Prostate gland (tissue), 2 donors: ENCODE measurements around the gene POLR1A. TPM values are rescaled to one million over a fixed set of nuclear protein-coding genes. Genes with fewer than 3 reads are reported as not detected.

Experiments used
- DNase-seq: peaks from one replicate; pipeline ENCODE4 v3.0.0-alpha.2; 2019; ENCODE audit warnings: low spot score
- H3K27ac ChIP-seq, 2 donors: fragments of 200-600 bp; sonication (generic); 2 replicates each; pipeline ENCODE4 v1.5.1; 2017 to 2019
- H3K27me3 ChIP-seq: fragments of 200-600 bp; sonication (generic); replicated peaks from 2 replicates; pipeline ENCODE4 v1.5.1; 2019; ENCODE audit not compliant: insufficient read depth
- H3K36me3 ChIP-seq, 2 donors: fragments of 200-600 bp; sonication (generic); 1 replicate in 1 of 2; 2 replicates in 1 of 2; pipeline versions ENCODE4 v1.5.1 to v1.8.1; 2017 to 2019
- H3K4me1 ChIP-seq: fragments of 200-600 bp; sonication (generic); replicated peaks from 2 replicates; pipeline ENCODE4 v1.5.1; 2019
- H3K4me3 ChIP-seq, 2 donors: fragments of 200-600 bp; sonication (generic); 2 replicates each; pipeline ENCODE4 v1.5.1; 2017 to 2019
- H3K9me3 ChIP-seq: fragments of 200-600 bp; sonication (generic); 2 replicates; pipeline ENCODE4 v1.5.1; 2017
- CTCF ChIP-seq, 4 experiments: fragments of 200-600 bp in 2 of 4; fragments of 450-650 bp in 2 of 4; sonication (generic) in 2 of 4; IDR thresholded peaks; 1 replicate in 3 of 4; 2 replicates in 1 of 4; pipeline ENCODE4 v1.5.1; 2016 to 2019; ENCODE audit warnings: antibody characterized with exemption in 4 of 4, mild to moderate bottlenecking in 2 of 4, moderate library complexity in 2 of 4
- POLR2A ChIP-seq: fragments of 450-650 bp; IDR thresholded peaks from one replicate; pipeline ENCODE4 v1.6.1; 2016; ENCODE audit warnings: antibody characterized with exemption, mild to moderate bottlenecking
- POLR2AphosphoS5 ChIP-seq: sonication (generic); formaldehyde crosslinking; IDR thresholded peaks from one replicate; pipeline ENCODE4 v1.6.1; 2017; ENCODE audit warnings: antibody characterized with exemption
- WGBS: methylation state at CpG from one replicate; pipeline ENCODE4 v1.1.5; 2018; 5-methylcytosine and 5-hydroxymethylcytosine counted together
- intact Hi-C: fragments of 100-400 bp; cut with DNase I; formaldehyde crosslinking; loops from one replicate; pipeline ENCODE4 v1.14.2; 2022
- total RNA-seq, 2 donors: library from RNA; depleted of rRNA; stranded (reverse); fragments of >200 nt; gene quantifications; one replicate each; pipeline ENCODE4 v1.1.0, GENCODE V29; 2016

The POLR1A gene
- total RNA-seq, 2 donors from 2014 or later: 13.0 to 27.4 TPM

DNA sequence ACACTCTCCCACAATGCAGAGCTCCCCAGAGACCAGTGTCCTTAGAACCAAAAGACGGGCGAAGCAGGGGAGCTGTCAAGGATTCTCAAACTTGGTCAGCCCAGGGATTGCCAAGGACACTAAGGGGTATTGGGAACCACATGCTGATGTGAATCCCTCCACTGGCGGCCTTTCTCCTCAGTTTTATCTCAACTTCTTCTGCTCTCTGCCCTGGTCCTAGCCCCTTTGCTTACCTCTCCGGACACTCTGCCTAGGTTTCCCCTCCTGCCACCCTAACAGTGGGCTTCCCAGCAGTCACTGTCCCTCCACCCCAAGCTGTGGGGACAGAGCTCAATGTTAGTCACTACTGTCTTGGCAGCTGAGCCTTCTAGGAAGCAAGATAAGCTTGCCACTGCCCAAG is 61.1 kb downstream of the POLR1A start:
- WGBS: 97% methylated on average over 4 of the region's 4 CpGs
- intact Hi-C loops: no loop called here
- no peaks in the 10 kb centered on the region for H3K27me3 ChIP-seq
- DNase-seq: no peak
- no peak overlapping the region for H3K4me3 ChIP-seq
- peaks cover 5% of the 10 kb centered on the region for H3K4me1 ChIP-seq
- H3K9me3 ChIP-seq: no peaks in the 10 kb centered on the region
- no peak overlapping the region for H3K27ac ChIP-seq
- TF ChIP-seq POLR2AphosphoS5: no peak
- no peak for TF ChIP-seq CTCF (IDR thresholded peaks at IDR 0.05)
- no peak for TF ChIP-seq POLR2A
- peaks cover 5 to 7% of the 10 kb centered on the region in 2 donors for H3K36me3 ChIP-seq

DNA sequence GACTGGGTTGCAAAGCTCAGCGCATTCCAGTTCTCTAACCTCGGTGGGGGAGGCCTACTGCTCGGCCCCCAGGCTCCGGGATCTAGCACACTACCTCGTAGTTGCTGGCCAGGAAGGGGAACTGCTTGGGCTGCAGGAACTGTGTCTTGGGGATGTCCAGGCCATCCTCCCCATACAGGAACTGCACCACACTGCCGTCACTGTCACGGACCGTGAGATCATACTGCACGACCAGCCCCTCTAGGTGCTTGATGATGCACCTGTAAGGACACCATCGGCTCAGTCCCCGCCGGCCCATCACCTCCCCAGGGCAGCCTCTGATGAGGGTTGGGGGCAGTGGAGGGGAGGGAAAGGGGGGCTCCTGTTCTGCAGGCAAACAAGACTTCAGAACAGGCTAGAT is 61.6 kb downstream of the POLR1A start:
- DNase-seq: no peak
- Histone ChIP-seq H3K36me3 (peaks cover 5% of the 10 kb centered on the region in 2 donors), H3K27ac (no peak overlapping the region)

DNA sequence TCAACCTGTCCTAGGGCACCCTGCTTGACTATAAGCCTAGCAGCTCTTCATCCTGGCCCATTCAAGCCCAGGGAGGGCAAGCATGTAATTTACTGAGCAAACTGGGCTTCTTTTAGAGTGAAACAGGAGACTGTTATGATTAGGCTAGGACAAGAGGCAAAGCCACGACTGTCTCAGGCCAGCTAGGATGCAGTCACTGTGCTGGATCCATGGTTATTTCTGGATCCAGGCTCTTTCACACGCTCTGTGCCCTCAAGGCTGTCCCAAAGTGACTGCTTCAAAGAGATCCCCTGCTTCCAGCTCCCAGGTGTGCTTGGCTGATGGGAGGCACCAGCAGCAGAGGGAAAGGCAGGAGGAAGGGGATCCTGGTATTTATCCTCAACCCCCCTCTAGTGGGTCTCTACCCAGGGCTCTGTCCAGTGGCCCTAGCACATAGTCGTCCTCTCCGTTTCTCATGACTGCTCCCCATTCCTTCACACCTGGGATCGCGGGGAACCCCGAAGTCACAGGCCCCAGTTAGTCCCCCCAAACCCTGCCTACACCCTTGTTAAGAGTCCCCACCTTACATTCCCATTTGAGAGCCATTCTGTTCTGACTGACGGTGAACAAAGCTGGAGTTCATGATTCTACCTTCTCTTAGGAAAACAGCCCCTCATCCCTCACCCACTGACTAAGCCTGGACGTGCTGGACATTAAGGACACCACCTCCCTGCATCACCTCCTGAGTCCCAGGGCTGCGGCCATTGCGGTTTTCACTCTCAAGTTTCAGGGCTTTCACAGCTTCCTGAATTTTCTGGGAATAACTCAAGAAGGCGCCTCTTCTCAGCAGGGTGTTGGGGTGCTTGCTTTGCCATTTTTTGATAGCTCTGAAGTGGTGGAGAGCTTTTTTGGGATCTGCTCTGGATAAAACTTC is 63.2 kb downstream of the POLR1A start:
- Histone ChIP-seq H3K27ac (no peak overlapping the region), H3K9me3 (no peaks in the 10 kb centered on the region), H3K27me3 (no peaks in the 10 kb centered on the region), H3K4me3 (no peak overlapping the region), H3K36me3 (peaks cover 0 to 3% of the 10 kb centered on the region in 2 donors), H3K4me1 (peaks cover 5% of the 10 kb centered on the region)
- intact Hi-C loops: no loop called here
- WGBS: 93% methylated on average over 12 of the region's 12 CpGs
- TF ChIP-seq CTCF (IDR thresholded peaks at IDR 0.05) (no peak), POLR2AphosphoS5 (no peak), POLR2A (no peak)
- DNase-seq: no peak

More for the DNA sequence above, 61.6 kb downstream of the POLR1A start:
- 90% methylated on average over 12 of the region's 12 CpGs for WGBS
- no peak overlapping the region for H3K4me3 ChIP-seq
- TF ChIP-seq POLR2AphosphoS5: no peak
- no peak for TF ChIP-seq CTCF (IDR thresholded peaks at IDR 0.05)
- no peak for TF ChIP-seq POLR2A
- H3K4me1 ChIP-seq: peaks cover 5% of the 10 kb centered on the region
- intact Hi-C loops: no loop called here
- H3K27me3 ChIP-seq: no peaks in the 10 kb centered on the region
- no peaks in the 10 kb centered on the region for H3K9me3 ChIP-seq

- no peak for DNase-seq
- TF ChIP-seq POLR2A: no peak
- TF ChIP-seq CTCF (IDR thresholded peaks at IDR 0.05): no peak
- TF ChIP-seq POLR2AphosphoS5: no peak
- 96% methylated on average over 12 of the region's 12 CpGs for WGBS
- Histone ChIP-seq H3K36me3 (peaks cover 0 to 3% of the 10 kb centered on the region in 2 donors), H3K4me1 (no peaks in the 10 kb centered on the region), H3K27ac (no peak overlapping the region), H3K9me3 (no peaks in the 10 kb centered on the region), H3K27me3 (no peaks in the 10 kb centered on the region), H3K4me3 (no peak overlapping the region)
- intact Hi-C loops: loop anchor here (5.0 kb wide), 2 partner anchors 32 to 43 kb away; no protein-coding TSS in a partner anchor
Measured at GRCh38 chr2:86039963-86040655, 65.6 kb downstream of the POLR1A start.
